DOHH2 (cell line): Measurements from ENCODE around the gene HTR3A.

Experiments
- CTCF ChIP-seq: fragments of 200-600 bp; sonication (generic); IDR thresholded peaks from one replicate; pipeline ENCODE4 v1.5.1; 2014; ENCODE audit warnings: antibody characterized with exemption, mild to moderate bottlenecking, low read depth, low read length; ENCODE audit not compliant: poor library complexity, severe bottlenecking
- EZH2phosphoT487 ChIP-seq: fragments of 200-600 bp; sonication (generic); IDR thresholded peaks from 2 replicates; pipeline ENCODE4 v1.6.1; 2017; ENCODE audit warnings: borderline replicate concordance, mild to moderate bottlenecking, antibody characterized with exemption, low read length, moderate library complexity, mixed read lengths

- TF ChIP-seq CTCF (no peak), EZH2phosphoT487 (no peak)
These were observed 17.0 kb downstream of the HTR3A start for GRCh38 chr11:113991718-113992458.
